Left kidney (tissue), 2 donors: ENCODE measurements around the gene EDDM13. TPM values are rescaled to one million over a fixed set of nuclear protein-coding genes. Genes with fewer than 3 reads are reported as not detected.
"Not testable (repeated sequence)": the region's sequence is repeated elsewhere in the genome, so short reads cannot be mapped to it uniquely, and the experiment has no call there.

Source experiments
- DNase-seq: peaks from one replicate; pipeline ENCODE4 v3.0.0-alpha.2; 2013
- polyA plus RNA-seq: library from polyadenylated mRNA; unstranded; fragments of 120-200 nt; gene quantifications from one replicate; pipeline ENCODE4 v1.2.1, GENCODE V29; 2013; ENCODE audit not compliant: insufficient read length

Gene EDDM13
- polyA plus RNA-seq, 1 donor, result 5.0 TPM

- DNase-seq, result no peak
Measured at GRCh38 chr19:56295531-56296455, 23.2 kb downstream of the EDDM13 start.

- no peak for DNase-seq
Measured at GRCh38 chr19:56297010-56297409, 24.5 kb downstream of the EDDM13 start.

- DNase-seq, result no peak
Measured at GRCh38 chr19:56299688-56300087, 27.1 kb downstream of the EDDM13 start.

GRCh38 chr19:56301155-56301554 is 28.6 kb downstream of the EDDM13 start:
- no peak for DNase-seq

GRCh38 chr19:56301886-56302620 is 29.5 kb downstream of the EDDM13 start:
- no peak for DNase-seq

- DNase-seq, result no peak
Measured at GRCh38 chr19:56304243-56304642, 31.7 kb downstream of the EDDM13 start.

GRCh38 chr19:56306016-56306415 is 33.5 kb downstream of the EDDM13 start:
- no peak for DNase-seq

GRCh38 chr19:56307062-56307461 is 34.5 kb downstream of the EDDM13 start:
- not testable (repeated sequence) for DNase-seq

- no peak for DNase-seq
Measured at GRCh38 chr19:56308792-56309191, 36.2 kb downstream of the EDDM13 start.

- no peak for DNase-seq
Measured at GRCh38 chr19:56309511-56310185, 37.1 kb downstream of the EDDM13 start.

GRCh38 chr19:56310462-56310861 is 37.9 kb downstream of the EDDM13 start:
- no peak for DNase-seq

GRCh38 chr19:56312342-56312741 is 39.8 kb downstream of the EDDM13 start:
- DNase-seq, result no peak

- DNase-seq, result no peak
Measured at GRCh38 chr19:56312787-56313657, 40.5 kb downstream of the EDDM13 start.

GRCh38 chr19:56314018-56314380 is 41.5 kb downstream of the EDDM13 start:
- no peak for DNase-seq

- DNase-seq, result peak; percentile 97
Measured at GRCh38 chr19:56314381-56315076, 42.0 kb downstream of the EDDM13 start, which contains the start of gene ZSCAN5A. Gene ZSCAN5A, minus strand, starts transcription at chr19:56314839. Its CDS starts 89,793 bp downstream, at chr19:56225046.

GRCh38 chr19:56315077-56315828 is 42.7 kb downstream of the EDDM13 start:
- peak; percentile 99 for DNase-seq

- DNase-seq, result no peak
Measured at GRCh38 chr19:56316728-56317127, 44.2 kb downstream of the EDDM13 start.

GRCh38 chr19:56317749-56318148 is 45.2 kb downstream of the EDDM13 start:
- DNase-seq, result no peak

- no peak for DNase-seq
Measured at GRCh38 chr19:56319991-56320390, 47.4 kb downstream of the EDDM13 start.
